ENCODE measurements around the gene CEBPB. TPM values are rescaled to one million over a fixed set of nuclear protein-coding genes. Genes with fewer than 3 reads are reported as not detected.

Gene CEBPB
- total and polyA plus RNA-seq, 2 donors (not counting 1 experiment from before 2014, with no cell fraction given), result 21.0 to 106 TPM

DNA sequence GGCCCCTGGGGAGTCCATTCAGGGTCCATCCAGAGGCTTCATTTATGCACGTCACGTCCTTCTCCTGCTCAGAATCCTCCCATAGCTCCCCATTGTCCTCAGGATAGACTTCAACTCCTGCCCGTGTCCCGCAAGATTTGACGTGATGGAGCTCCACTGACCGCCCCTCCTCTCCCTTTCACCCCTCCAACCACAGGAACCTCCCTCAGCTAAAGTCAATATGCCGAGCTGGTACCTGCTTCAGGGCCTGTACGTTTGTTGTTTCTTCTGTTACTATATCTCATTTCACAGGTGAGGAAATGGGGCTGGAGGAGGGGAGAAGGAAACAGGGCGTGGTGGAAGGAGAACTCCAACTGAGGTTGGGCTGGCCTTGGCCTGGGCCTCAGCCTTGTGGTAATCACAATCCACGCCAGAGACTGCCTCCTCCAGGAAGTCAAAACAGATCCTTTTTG lies 38.6 kb downstream of the CEBPB start:
- Histone ChIP-seq H2AFZ (ENCODE audit: low read length) (no peak overlapping the region), H4K20me1 (ENCODE audit: control insufficient read depth, extremely low read depth, insufficient read depth, low read length) (no peaks in the 10 kb centered on the region), H3K9ac (ENCODE audit: insufficient read depth, low read length) (no peak overlapping the region), H3K27ac (ENCODE audit: insufficient read depth, low read length) (no peak overlapping the region), H3K4me2 (ENCODE audit: extremely low read depth, insufficient read depth, low read length) (no peak overlapping the region), H3K4me1 (ENCODE audit: control insufficient read depth, extremely low read depth, insufficient read depth, low read length) (peaks cover 15% of the 10 kb centered on the region), H3K79me2 (ENCODE audit: control insufficient read depth, insufficient read depth, low read length) (no peaks in the 10 kb centered on the region), H3K4me3 (replicated peaks in 1 of 4; ENCODE audit: control extremely low read depth in 1 of 4, insufficient read depth in 1 of 4, low read depth in 3 of 4, low read length in 4 of 4) (no peak overlapping the region), H3K27me3 (ENCODE audit: control insufficient read depth, insufficient read depth, low read length) (no peaks in the 10 kb centered on the region), H3K36me3 (ENCODE audit: control insufficient read depth, insufficient read depth, low read length) (no peaks in the 10 kb centered on the region), H3K9me3 (ENCODE audit: control insufficient read depth, insufficient read depth, low read depth, low read length) (no peaks in the 10 kb centered on the region)
- no peak for DNase-seq (ENCODE audit: low read depth in 2 of 2)
- TF ChIP-seq EZH2 (IDR thresholded peaks at IDR 0.05; ENCODE audit: low read length, missing control alignments), result no peak
- TF ChIP-seq, protein P1, sequence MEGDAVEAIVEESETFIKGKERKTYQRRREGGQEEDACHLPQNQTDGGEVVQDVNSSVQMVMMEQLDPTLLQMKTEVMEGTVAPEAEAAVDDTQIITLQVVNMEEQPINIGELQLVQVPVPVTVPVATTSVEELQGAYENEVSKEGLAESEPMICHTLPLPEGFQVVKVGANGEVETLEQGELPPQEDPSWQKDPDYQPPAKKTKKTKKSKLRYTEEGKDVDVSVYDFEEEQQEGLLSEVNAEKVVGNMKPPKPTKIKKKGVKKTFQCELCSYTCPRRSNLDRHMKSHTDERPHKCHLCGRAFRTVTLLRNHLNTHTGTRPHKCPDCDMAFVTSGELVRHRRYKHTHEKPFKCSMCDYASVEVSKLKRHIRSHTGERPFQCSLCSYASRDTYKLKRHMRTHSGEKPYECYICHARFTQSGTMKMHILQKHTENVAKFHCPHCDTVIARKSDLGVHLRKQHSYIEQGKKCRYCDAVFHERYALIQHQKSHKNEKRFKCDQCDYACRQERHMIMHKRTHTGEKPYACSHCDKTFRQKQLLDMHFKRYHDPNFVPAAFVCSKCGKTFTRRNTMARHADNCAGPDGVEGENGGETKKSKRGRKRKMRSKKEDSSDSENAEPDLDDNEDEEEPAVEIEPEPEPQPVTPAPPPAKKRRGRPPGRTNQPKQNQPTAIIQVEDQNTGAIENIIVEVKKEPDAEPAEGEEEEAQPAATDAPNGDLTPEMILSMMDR (conservative IDR thresholded peaks at IDR 0.05 in 1 of 2, IDR thresholded peaks at IDR 0.05 in 1 of 2; ENCODE audit: low read depth in 1 of 2, low read length in 2 of 2), result no peak

DNA sequence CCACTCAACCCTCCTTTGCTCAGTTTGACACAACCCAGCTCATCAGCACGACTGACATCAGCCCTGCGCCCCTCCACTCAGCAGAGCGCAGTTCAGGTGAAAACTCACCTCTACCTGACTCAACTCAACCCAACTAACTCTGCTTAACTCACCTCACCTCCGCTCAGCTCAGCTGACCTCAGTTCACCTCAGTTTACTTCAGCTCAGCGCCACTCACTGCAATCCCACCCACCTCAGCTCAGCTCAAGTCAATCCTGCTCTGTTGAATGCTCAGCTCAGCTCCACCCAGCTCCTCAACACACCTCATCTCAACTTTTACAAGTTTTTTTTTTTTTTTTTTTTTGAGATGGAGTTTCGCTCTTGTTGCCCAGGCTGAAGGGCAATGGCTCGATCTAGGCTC lies 39.6 kb downstream of the CEBPB start:
- Histone ChIP-seq H2AFZ (ENCODE audit: low read length) (no peak overlapping the region), H4K20me1 (ENCODE audit: control insufficient read depth, extremely low read depth, insufficient read depth, low read length) (no peaks in the 10 kb centered on the region), H3K4me1 (ENCODE audit: control insufficient read depth, extremely low read depth, insufficient read depth, low read length) (peaks cover 10% of the 10 kb centered on the region), H3K4me2 (ENCODE audit: extremely low read depth, insufficient read depth, low read length) (no peak overlapping the region), H3K79me2 (ENCODE audit: control insufficient read depth, insufficient read depth, low read length) (no peaks in the 10 kb centered on the region), H3K36me3 (ENCODE audit: control insufficient read depth, insufficient read depth, low read length) (no peaks in the 10 kb centered on the region), H3K4me3 (replicated peaks in 1 of 4; ENCODE audit: control extremely low read depth in 1 of 4, insufficient read depth in 1 of 4, low read depth in 3 of 4, low read length in 4 of 4) (no peak overlapping the region), H3K27ac (ENCODE audit: insufficient read depth, low read length) (no peak overlapping the region), H3K9ac (ENCODE audit: insufficient read depth, low read length) (no peak overlapping the region), H3K9me3 (ENCODE audit: control insufficient read depth, insufficient read depth, low read depth, low read length) (no peaks in the 10 kb centered on the region), H3K27me3 (ENCODE audit: control insufficient read depth, insufficient read depth, low read length) (no peaks in the 10 kb centered on the region)
- DNase-seq (ENCODE audit: low read depth in 2 of 2), result no peak
- TF ChIP-seq, protein P1 (conservative IDR thresholded peaks at IDR 0.05 in 1 of 2, IDR thresholded peaks at IDR 0.05 in 1 of 2; ENCODE audit: low read depth in 1 of 2, low read length in 2 of 2), result no peak
- TF ChIP-seq EZH2 (IDR thresholded peaks at IDR 0.05; ENCODE audit: low read length, missing control alignments), result no peak

DNA sequence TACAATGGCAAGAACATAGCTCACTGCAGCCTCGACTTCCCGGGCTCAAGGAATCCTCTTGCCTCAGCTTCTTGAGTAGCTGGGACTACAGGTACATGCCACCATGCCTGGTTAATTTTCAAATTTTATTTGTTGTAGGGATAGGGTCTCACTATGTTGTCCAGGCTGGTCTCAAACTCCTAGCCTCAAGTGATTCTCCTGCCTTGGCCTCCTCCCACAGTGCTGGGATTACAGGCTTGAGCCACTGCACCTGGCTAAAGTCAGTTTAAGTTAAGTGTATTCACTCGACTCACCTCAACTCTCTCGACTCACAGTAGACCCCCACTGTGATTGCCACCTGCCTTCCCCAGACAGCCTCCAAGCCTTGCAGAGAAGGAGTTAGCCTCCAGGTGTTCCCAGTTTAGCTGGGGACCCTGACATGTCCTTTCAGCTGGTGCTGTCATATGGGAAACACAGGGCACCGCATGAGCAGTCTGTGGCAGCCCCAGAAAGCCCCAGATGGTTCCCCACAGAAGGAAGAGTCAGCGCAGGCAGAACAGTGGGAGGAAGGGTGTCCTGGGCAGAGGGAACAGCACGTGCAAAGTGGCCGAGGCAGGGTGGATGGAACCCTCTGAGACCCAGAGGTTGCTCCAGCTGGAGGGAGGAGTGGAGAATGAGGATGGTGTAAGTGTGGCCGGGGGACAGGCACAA lies 40.4 kb downstream of the CEBPB start:
- Histone ChIP-seq H3K27me3 (ENCODE audit: control insufficient read depth, insufficient read depth, low read length) (no peaks in the 10 kb centered on the region), H3K27ac (ENCODE audit: insufficient read depth, low read length) (no peak overlapping the region), H4K20me1 (ENCODE audit: control insufficient read depth, extremely low read depth, insufficient read depth, low read length) (no peaks in the 10 kb centered on the region), H3K79me2 (ENCODE audit: control insufficient read depth, insufficient read depth, low read length) (no peaks in the 10 kb centered on the region), H3K9ac (ENCODE audit: insufficient read depth, low read length) (no peak overlapping the region), H3K4me3 (replicated peaks in 1 of 4; ENCODE audit: control extremely low read depth in 1 of 4, insufficient read depth in 1 of 4, low read depth in 3 of 4, low read length in 4 of 4) (no peak overlapping the region), H3K36me3 (ENCODE audit: control insufficient read depth, insufficient read depth, low read length) (no peaks in the 10 kb centered on the region), H3K9me3 (ENCODE audit: control insufficient read depth, insufficient read depth, low read depth, low read length) (no peaks in the 10 kb centered on the region), H3K4me2 (ENCODE audit: extremely low read depth, insufficient read depth, low read length) (no peak overlapping the region), H2AFZ (ENCODE audit: low read length) (no peak overlapping the region), H3K4me1 (ENCODE audit: control insufficient read depth, extremely low read depth, insufficient read depth, low read length) (peaks cover 6% of the 10 kb centered on the region)
- DNase-seq (ENCODE audit: low read depth in 2 of 2), result no peak
- TF ChIP-seq, protein P1 (conservative IDR thresholded peaks at IDR 0.05 in 1 of 2, IDR thresholded peaks at IDR 0.05 in 1 of 2; ENCODE audit: low read depth in 1 of 2, low read length in 2 of 2), result no peak
- no peak for TF ChIP-seq EZH2 (IDR thresholded peaks at IDR 0.05; ENCODE audit: low read length, missing control alignments)

Data from fibroblast of lung (primary cell).